Activated T-helper 2 cell treated with anti-CD3 and anti-CD28 coated beads, Interferon-gamma antibody, Interleukin-2, Interleukin-4, amounts not matched to agents 10 μg/mL and 5 μg/mL and 100 μg/mL, durations not matched to agents 14 hours and 24 hours and 36 hours (primary cell): ENCODE data around the gene LRRC26. TPM values are rescaled to one million over a fixed set of nuclear protein-coding genes. Genes with fewer than 3 reads are reported as not detected.

Experiments
- DNase-seq: peaks from one replicate; pipeline ENCODE4 v3.0.0; 2021; ENCODE audit warnings: low spot score
- H3K27ac Mint-ChIP-seq: one replicate; pipeline ENCODE4 v1.8.0; 2021; ENCODE audit warnings: mixed read lengths
- H3K27me3 Mint-ChIP-seq: one replicate; pipeline ENCODE4 v1.8.0; 2021; ENCODE audit warnings: low read depth, mixed read lengths
- H3K36me3 Mint-ChIP-seq: one replicate; pipeline ENCODE4 v1.8.0; 2021; ENCODE audit warnings: low read depth, mixed read lengths
- H3K4me1 Mint-ChIP-seq: one replicate; pipeline ENCODE4 v1.8.0; 2021; ENCODE audit warnings: low read depth, mixed read lengths
- H3K4me3 Mint-ChIP-seq: one replicate; pipeline ENCODE4 v1.8.0; 2021; ENCODE audit warnings: low read depth, mild to moderate bottlenecking, moderate library complexity, mixed read lengths
- H3K9me3 Mint-ChIP-seq: one replicate; pipeline ENCODE4 v1.8.0; 2021; ENCODE audit warnings: mixed read lengths
- intact Hi-C: fragments of 100-400 bp; cut with micrococcal nuclease; formaldehyde crosslinking; loops from one replicate; pipeline ENCODE4 v1.15.1; 2023
- total RNA-seq: library from RNA; stranded (reverse); gene quantifications from 2 replicates; pipeline ENCODE4 v1.2.3, GENCODE V29; 2022

The LRRC26 gene
- total RNA-seq = 0.21 and 0.34 TPM in 2 replicates

- no peak within 1 kb of the TSS for H3K27ac Mint-ChIP-seq
Measured at GRCh38 chr9:137169896-137170358, at the start of gene LRRC26. LRRC26 (minus strand) TSS chr9:137170051; CDS start chr9:137169943, 108 bp downstream.

GRCh38 chr9:137218754-137219271 lies 49.0 kb upstream of the LRRC26 start:
- Mint-ChIP-seq H3K4me3 (no peak overlapping the region), H3K27me3 (no peaks in the 10 kb centered on the region), H3K27ac (no peak overlapping the region), H3K9me3 (no peaks in the 10 kb centered on the region), H3K36me3 (no peaks in the 10 kb centered on the region), H3K4me1 (peaks cover 2% of the 10 kb centered on the region)
- no peak for DNase-seq
- intact Hi-C loops = no loop called here

More at GRCh38 chr9:137169896-137170358, at the start of gene LRRC26:
- Mint-ChIP-seq H3K4me1 (no peaks in the 10 kb centered on the region), H3K27me3 (peaks cover 24% of the 10 kb centered on the region), H3K36me3 (no peaks in the 10 kb centered on the region), H3K4me3 (peak within 1 kb of the TSS; percentile 49), H3K9me3 (no peaks in the 10 kb centered on the region)
- intact Hi-C loops = loop anchor here (10.0 kb wide), 2 partner anchors 45 to 325 kb away; partner anchors contain the start of genes AJM1 and PHPT1
- no peak for DNase-seq

- Mint-ChIP-seq H3K4me3 (no peak overlapping the region), H3K27me3 (no peaks in the 10 kb centered on the region), H3K4me1 (peaks cover 2% of the 10 kb centered on the region), H3K27ac (no peak overlapping the region), H3K9me3 (no peaks in the 10 kb centered on the region), H3K36me3 (no peaks in the 10 kb centered on the region)
- DNase-seq = no peak
- intact Hi-C loops = no loop called here
Measured at GRCh38 chr9:137218212-137218753, 48.4 kb upstream of the LRRC26 start.

GRCh38 chr9:137217276-137218211 lies 47.7 kb upstream of the LRRC26 start:
- H3K9me3 Mint-ChIP-seq = no peaks in the 10 kb centered on the region
- no peak for DNase-seq
- no peak overlapping the region for H3K27ac Mint-ChIP-seq
- no peak overlapping the region for H3K4me3 Mint-ChIP-seq
- no peaks in the 10 kb centered on the region for H3K27me3 Mint-ChIP-seq
- H3K4me1 Mint-ChIP-seq = no peaks in the 10 kb centered on the region
- intact Hi-C loops = no loop called here
- peaks cover 3% of the 10 kb centered on the region for H3K36me3 Mint-ChIP-seq

- no peak overlapping the region for H3K4me3 Mint-ChIP-seq
- no peak overlapping the region for H3K27ac Mint-ChIP-seq
- no peak for DNase-seq
- peaks cover 3% of the 10 kb centered on the region for H3K36me3 Mint-ChIP-seq
- H3K4me1 Mint-ChIP-seq = no peaks in the 10 kb centered on the region
- no peaks in the 10 kb centered on the region for H3K9me3 Mint-ChIP-seq
- intact Hi-C loops = no loop called here
- H3K27me3 Mint-ChIP-seq = no peaks in the 10 kb centered on the region
Measured at GRCh38 chr9:137216188-137216965, 46.5 kb upstream of the LRRC26 start.

GRCh38 chr9:137215196-137215986 lies 45.5 kb upstream of the LRRC26 start:
- Mint-ChIP-seq H3K27me3 (no peaks in the 10 kb centered on the region), H3K9me3 (no peaks in the 10 kb centered on the region), H3K4me3 (no peak overlapping the region), H3K36me3 (peaks cover 3% of the 10 kb centered on the region), H3K4me1 (no peaks in the 10 kb centered on the region), H3K27ac (no peak overlapping the region)
- DNase-seq = no peak
- intact Hi-C loops = no loop called here

GRCh38 chr9:137214620-137215019 lies 44.8 kb upstream of the LRRC26 start:
- Mint-ChIP-seq H3K4me1 (no peaks in the 10 kb centered on the region), H3K27ac (no peak overlapping the region), H3K27me3 (no peaks in the 10 kb centered on the region), H3K4me3 (no peak overlapping the region), H3K36me3 (peaks cover 3% of the 10 kb centered on the region), H3K9me3 (no peaks in the 10 kb centered on the region)
- no peak for DNase-seq
- intact Hi-C loops = no loop called here

- no peak for DNase-seq
- intact Hi-C loops = no loop called here
- H3K36me3 Mint-ChIP-seq = peaks cover 10% of the 10 kb centered on the region
Measured at GRCh38 chr9:137213160-137214060, 43.6 kb upstream of the LRRC26 start.

GRCh38 chr9:137212520-137212919 lies 42.7 kb upstream of the LRRC26 start:
- Mint-ChIP-seq H3K4me1 (peaks cover 1% of the 10 kb centered on the region), H3K4me3 (no peak overlapping the region), H3K36me3 (peaks cover 14% of the 10 kb centered on the region), H3K27me3 (no peaks in the 10 kb centered on the region), H3K9me3 (no peaks in the 10 kb centered on the region), H3K27ac (no peak overlapping the region)
- DNase-seq = no peak
- intact Hi-C loops = no loop called here

More at GRCh38 chr9:137213160-137214060, 43.6 kb upstream of the LRRC26 start:
- Mint-ChIP-seq H3K27me3 (no peaks in the 10 kb centered on the region), H3K27ac (no peak overlapping the region), H3K4me1 (no peaks in the 10 kb centered on the region), H3K9me3 (no peaks in the 10 kb centered on the region), H3K4me3 (no peak overlapping the region)

GRCh38 chr9:137211532-137211931 lies 41.7 kb upstream of the LRRC26 start:
- H3K36me3 Mint-ChIP-seq = peaks cover 24% of the 10 kb centered on the region
- no peak overlapping the region for H3K4me3 Mint-ChIP-seq
- no peaks in the 10 kb centered on the region for H3K9me3 Mint-ChIP-seq
- DNase-seq = no peak
- no peaks in the 10 kb centered on the region for H3K27me3 Mint-ChIP-seq
- intact Hi-C loops = no loop called here
- no peak overlapping the region for H3K27ac Mint-ChIP-seq
- peaks cover 11% of the 10 kb centered on the region for H3K4me1 Mint-ChIP-seq

- no peak for DNase-seq
- peaks cover 28% of the 10 kb centered on the region for H3K4me1 Mint-ChIP-seq
- H3K36me3 Mint-ChIP-seq = peaks cover 31% of the 10 kb centered on the region
- H3K9me3 Mint-ChIP-seq = no peaks in the 10 kb centered on the region
- H3K27me3 Mint-ChIP-seq = no peaks in the 10 kb centered on the region
- peak overlapping the region; percentile 87 for H3K27ac Mint-ChIP-seq
- intact Hi-C loops = no loop called here
- peak overlapping the region; percentile 93 for H3K4me3 Mint-ChIP-seq
Measured at GRCh38 chr9:137206602-137207001, 36.8 kb upstream of the LRRC26 start.
